NCI-H2227 (cell line): ENCODE data around the gene LCN12.
A peak's percentile ranks its signal among the peaks of the same experiment; 100 is the strongest.

Experiments used
- DNase-seq: peaks from one replicate; lab custom pipeline; 2025; ENCODE audit not compliant: unreplicated experiment; lab: John Stamatoyannopoulos, UW

LCN12 gene

DNA sequence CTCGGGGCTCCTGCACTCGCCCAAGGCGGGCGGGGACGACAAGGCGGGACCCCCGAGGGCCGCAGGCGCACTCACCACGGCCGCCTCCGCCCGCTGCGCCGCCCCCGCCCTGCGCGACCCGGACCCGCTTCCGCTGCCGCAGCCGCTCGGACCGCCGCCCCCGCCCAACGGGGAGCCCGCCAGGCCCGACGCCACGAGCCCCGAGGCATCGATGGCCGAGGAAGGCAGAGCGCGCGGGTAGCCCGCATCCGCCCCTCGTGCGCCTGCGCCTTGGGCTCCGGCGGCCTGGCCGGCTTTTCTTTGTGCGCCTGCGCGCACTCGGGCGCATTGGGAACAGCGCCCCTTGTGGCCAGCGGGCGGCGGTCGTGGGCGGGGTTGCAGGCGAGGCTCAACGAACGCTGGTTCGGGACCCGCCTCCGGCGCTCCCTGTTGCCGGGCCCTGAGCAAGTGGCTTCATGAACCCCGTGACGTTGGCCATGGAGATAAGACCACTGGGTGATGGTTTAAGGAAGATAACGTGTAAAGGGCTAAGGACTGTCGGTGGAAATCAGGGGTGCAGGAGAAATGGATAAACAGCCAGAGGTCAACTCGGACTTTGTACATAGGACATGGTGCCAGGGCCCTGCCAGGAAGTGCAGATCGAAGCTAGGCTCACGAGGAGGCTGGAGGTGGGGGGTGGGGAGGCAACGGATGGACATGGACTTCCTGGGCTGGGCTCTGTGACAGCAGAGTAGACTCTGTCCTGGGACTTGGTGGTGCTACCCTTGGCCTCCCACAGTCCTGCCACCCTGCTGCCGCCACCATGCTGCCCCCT, 7.3 kb upstream of the LCN12 start, which contains the start of the genes C8G and FBXW5:
Gene C8G, plus strand, starts transcription at position 725 of the 814 bp plus-strand sequence. Its CDS starts 78 bp downstream, at position 803.
Gene FBXW5, minus strand, starts transcription at position 220 of the 814 bp plus-strand sequence. CDS start 655 bp downstream, outside the sequence.
- peak; percentile 95 for DNase-seq

GRCh38 chr9:136945333-136946227, 6.5 kb upstream of the LCN12 start:
- no peak for DNase-seq

- no peak for DNase-seq
Measured at GRCh38 chr9:136946228-136947027, 5.6 kb upstream of the LCN12 start.

- no peak for DNase-seq
Measured at GRCh38 chr9:136947028-136947891, 4.8 kb upstream of the LCN12 start.

DNA sequence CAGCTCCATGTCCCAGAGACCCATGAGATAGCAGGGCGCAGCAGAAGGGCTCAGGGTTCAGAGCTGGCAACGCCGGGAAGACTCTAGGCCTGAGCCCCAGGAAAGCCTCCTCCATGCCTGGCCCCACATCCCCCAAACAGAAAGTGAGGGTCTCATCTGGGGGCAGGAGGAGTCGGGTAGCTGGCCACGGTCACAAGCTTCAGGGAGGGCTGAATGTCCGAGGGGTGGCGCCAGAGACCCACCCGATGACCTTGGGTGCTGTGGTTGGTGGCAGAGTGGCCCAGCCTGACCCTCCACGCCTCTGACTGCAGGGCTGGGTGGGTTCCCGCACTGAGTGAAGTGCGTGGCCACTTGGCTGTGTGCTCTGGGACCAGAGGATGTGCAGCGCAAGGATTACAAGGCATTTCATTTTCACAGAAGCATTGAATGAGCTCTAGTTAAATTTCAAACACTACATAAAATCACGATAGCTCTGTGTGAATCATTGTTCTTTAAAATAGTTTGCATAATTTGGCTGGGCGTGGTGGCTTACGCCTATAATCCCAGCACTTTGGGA, 4.0 kb upstream of the LCN12 start:
- DNase-seq: no peak

DNA sequence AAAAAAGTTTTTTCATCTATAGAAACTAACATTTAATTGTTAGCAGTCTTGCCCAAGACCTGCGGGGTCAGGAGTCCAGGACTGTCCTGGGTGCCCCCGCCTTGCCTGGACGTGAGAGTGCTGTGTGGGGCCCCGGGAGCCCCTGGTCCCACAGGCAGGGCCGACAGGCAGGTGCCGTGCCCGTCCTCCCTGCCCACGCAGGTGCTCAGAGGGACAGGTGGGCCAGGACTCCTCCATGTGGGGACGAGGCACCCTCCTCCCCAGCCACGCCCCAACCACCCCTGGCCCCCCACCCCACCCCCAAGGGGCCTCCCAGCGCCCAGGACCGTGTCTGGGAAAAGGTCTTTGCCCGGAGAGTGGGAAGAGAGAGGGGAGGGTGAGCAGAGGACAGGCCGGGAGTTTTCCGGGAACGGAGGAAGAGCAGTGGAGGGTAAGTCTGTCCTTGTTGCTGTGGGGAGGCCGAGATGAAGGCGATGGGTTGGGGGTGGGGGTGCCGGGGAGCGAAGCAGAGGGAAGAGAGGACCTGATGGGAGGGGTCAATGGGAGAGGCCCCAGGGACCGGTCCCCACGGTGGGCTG, 2.7 kb upstream of the LCN12 start:
- DNase-seq: peak; percentile 56

DNA sequence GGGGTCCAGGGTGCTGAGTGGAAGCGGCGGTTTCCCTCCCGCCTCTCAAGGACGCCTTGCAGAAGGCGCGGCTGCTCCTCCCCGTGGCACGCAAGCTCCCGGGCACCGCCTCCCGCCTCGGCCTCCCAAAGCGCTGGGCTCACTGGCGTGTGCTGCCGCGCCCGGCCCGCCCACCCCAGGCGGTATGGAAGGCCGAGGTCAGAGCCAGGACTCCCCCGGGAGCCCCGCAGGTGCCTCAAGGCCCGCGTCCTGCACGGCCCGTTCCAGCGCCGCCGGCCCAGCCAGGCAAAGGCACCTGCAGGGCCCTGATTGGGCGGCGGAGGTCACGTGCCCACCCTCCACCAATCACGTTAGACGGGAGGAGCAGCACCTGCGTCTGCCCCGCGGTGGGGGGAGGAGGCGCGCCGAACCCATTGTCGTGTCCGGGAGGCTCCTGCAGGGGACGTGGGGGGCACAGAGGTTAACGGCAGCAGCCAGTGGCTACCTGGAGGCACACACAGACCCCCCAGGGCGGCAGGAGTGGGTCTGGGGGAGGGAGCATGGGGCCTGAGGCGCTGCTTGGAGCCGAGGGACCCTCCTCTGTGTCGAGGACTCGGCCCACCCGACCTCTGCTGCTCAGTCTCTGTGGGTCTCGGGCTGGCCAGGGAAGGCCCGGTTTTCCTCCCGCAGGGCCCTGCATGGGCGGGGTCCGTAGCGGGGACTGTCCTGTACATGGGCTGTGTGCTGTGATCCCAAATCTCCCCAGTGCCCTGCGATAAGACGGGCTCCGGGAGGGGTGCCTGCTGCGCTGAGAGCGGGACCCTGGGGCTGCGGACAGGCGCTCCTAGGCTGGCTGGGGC, 2.0 kb upstream of the LCN12 start:
- peak; percentile 91 for DNase-seq

GRCh38 chr9:136950656-136951276, 1.3 kb upstream of the LCN12 start:
- no peak for DNase-seq

- DNase-seq: no peak
Measured at GRCh38 chr9:136952321-136952850, 313 bp downstream of the LCN12 start.

GRCh38 chr9:136952876-136953770, 1.1 kb downstream of the LCN12 start:
- no peak for DNase-seq

DNA sequence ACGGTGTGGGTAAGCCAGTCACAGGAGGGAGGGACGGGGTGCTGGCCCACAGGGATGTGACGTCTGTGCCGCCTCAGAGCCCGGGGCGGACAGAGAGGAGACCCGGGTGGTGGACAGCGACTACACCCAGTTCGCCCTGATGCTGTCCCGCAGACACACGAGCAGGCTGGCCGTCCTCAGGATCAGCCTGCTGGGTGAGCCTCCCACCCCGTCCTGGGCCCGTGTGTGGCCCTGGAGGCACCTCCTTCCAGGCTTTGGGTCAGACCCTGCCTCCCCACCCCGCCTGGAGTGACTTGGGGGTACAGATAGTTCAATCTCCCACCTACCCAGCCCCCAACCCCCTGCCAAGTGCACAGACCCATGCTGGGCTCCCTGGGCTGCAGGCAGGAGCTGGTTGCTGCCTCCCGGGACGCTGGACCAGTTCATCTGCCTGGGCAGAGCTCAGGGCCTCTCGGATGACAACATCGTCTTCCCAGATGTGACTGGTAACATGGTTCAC, 1.7 kb downstream of the LCN12 start:
- DNase-seq: no peak

DNA sequence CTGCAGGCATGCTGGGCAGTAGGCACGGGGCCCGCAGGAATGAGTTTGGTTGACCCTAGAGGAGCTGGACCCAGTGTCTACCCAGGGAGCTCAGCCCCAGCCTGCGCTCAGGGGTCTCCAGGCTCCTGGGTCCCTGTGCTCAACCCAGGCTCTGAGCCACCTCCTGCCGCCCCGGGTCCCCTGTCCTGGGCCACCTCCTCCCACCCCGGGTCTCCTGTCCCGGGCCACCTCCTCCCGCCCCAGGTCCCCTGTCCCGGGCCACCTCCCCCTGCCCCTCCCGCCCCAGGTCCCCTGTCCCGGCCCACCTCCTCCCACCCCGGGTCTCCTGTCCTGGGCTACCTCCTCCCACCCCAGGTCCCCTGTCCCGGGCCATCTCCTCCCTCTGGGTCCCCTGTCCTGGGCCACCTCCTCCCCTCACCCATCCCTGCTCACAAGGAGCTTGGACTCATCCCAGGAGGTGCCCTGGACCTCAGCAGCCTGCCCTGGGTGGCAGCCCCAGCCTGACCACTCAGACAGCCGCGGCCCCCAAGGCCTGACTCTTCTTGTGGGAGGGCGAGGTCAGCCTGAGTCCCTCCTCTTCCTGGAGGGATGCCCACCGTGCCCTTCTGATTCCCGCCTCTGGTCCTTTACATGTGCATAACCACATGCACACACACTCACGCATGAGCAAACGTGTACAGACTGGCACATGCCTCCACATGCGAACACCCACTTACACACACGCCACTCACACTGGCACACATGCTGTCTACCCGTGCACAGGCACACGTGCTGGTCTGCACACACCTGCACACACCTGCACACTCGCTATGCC, 2.4 kb downstream of the LCN12 start:
- no peak for DNase-seq

DNA sequence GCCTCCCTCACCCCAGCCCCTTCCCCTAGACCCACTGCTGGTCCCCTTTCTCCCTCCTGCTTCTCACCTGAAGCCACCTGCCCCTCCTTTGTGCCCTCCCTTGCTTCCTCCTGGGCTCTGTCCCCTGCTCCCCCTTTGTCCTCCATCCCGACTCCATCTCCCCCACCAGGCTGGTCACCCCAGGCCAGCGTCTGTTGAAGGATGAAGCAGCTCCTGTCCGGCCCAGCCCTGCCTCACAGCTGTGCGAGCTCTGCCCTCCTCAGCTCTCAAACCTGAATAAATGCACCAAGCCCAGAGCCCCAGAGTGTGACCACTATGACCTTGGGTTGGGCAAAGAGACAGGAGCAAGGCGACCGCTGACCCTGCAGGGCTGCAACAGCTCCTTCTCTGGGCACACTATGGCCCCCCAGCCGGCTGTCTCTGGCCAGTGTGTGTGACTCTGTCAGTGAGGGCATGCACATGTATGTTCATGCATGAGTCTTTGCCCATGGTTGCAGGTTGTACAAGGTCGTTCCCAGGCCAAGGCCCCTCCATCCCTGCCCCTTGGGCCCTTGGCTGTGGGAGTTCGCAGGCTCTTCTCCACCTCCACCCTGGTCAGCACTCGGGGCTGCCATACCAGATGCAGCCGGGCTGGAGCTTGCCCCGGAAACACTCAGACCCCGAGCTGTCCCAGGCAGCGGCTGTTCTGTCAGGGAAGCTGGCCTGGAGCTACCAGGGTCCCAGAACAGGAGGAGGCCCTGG, 3.3 kb downstream of the LCN12 start:
- no peak for DNase-seq

GRCh38 chr9:136955943-136956335, 3.9 kb downstream of the LCN12 start:
- no peak for DNase-seq

- no peak for DNase-seq
Measured at GRCh38 chr9:136956604-136957003, 4.5 kb downstream of the LCN12 start.
